DOHH2 (cell line): ENCODE results near the gene GK.

Experiments
- CTCF ChIP-seq: fragments of 200-600 bp; sonication (generic); IDR thresholded peaks from one replicate; pipeline ENCODE4 v1.5.1; 2014; ENCODE audit warnings: antibody characterized with exemption, mild to moderate bottlenecking, low read depth, low read length; ENCODE audit not compliant: poor library complexity, severe bottlenecking
- EZH2phosphoT487 ChIP-seq: fragments of 200-600 bp; sonication (generic); IDR thresholded peaks from 2 replicates; pipeline ENCODE4 v1.6.1; 2017; ENCODE audit warnings: borderline replicate concordance, mild to moderate bottlenecking, antibody characterized with exemption, low read length, moderate library complexity, mixed read lengths

- TF ChIP-seq CTCF = no peak
- TF ChIP-seq EZH2phosphoT487 = no peak
Measured at GRCh38 chrX:30712214-30712613, 59.0 kb downstream of the GK start.
